Kidney epithelial cell (primary cell): Measurements from ENCODE around the gene CCDC154. TPM values are rescaled to one million over a fixed set of nuclear protein-coding genes. Genes with fewer than 3 reads are reported as not detected.

Source experiments
- DNase-seq: peaks from one replicate; pipeline ENCODE4 v3.0.0-alpha.2; 2010; ENCODE audit warnings: low read depth
- H3K27me3 ChIP-seq: 2 replicates; pipeline ENCODE4 v1.6.0; 2011; ENCODE audit warnings: low read length; ENCODE audit not compliant: control insufficient read depth, insufficient read depth
- H3K36me3 ChIP-seq: 2 replicates; pipeline ENCODE4 v1.5.1; 2011; ENCODE audit warnings: low read length; ENCODE audit not compliant: control insufficient read depth, insufficient read depth
- H3K4me3 ChIP-seq: 2 replicates; pipeline ENCODE4 v1.5.1; 2011; ENCODE audit warnings: low read depth, mild to moderate bottlenecking, control low read depth, low read length
- total RNA-seq: library from RNA; depleted of rRNA; stranded (reverse); fragments of >200 nt; gene quantifications from 2 replicates; pipeline ENCODE4 v1.2.3, GENCODE V29; 2015
- TF ChIP-seq, protein P1 (sequence below): IDR thresholded peaks from 2 replicates; pipeline ENCODE4 v1.5.1; 2011; ENCODE audit warnings: mild to moderate bottlenecking, moderate library complexity, low read length, control low read depth, inconsistent platforms; ENCODE audit not compliant: insufficient read depth, poor library complexity, severe bottlenecking

The CCDC154 gene
- total RNA-seq, 1 donor from 2014 or later: 0.08 TPM

DNA sequence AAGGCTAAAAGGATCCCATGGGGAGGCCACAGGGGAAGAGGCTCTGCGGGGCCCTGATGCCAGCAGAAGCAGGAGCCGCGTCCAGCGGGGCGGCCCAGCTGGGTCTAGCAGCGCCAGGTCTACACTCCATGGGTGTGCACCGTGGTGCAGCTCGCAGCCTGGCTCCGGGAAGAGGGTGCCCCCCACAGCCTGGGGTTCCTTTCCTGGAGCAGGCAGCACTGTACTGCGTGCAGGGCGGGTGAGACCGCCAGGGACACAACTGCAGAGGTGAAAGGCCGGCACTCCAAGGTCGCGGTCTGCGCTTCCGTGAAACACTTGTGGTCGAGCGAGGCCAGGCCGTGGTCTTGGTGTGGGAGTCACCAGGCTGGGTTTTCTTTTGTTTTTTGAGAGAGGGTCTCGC lies 6.5 kb upstream of the CCDC154 start:
- TF ChIP-seq, protein P1, sequence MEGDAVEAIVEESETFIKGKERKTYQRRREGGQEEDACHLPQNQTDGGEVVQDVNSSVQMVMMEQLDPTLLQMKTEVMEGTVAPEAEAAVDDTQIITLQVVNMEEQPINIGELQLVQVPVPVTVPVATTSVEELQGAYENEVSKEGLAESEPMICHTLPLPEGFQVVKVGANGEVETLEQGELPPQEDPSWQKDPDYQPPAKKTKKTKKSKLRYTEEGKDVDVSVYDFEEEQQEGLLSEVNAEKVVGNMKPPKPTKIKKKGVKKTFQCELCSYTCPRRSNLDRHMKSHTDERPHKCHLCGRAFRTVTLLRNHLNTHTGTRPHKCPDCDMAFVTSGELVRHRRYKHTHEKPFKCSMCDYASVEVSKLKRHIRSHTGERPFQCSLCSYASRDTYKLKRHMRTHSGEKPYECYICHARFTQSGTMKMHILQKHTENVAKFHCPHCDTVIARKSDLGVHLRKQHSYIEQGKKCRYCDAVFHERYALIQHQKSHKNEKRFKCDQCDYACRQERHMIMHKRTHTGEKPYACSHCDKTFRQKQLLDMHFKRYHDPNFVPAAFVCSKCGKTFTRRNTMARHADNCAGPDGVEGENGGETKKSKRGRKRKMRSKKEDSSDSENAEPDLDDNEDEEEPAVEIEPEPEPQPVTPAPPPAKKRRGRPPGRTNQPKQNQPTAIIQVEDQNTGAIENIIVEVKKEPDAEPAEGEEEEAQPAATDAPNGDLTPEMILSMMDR: no peak
- no peak overlapping the region for H3K4me3 ChIP-seq
- DNase-seq: no peak
- no peaks in the 10 kb centered on the region for H3K27me3 ChIP-seq
- peaks cover 1% of the 10 kb centered on the region for H3K36me3 ChIP-seq

DNA sequence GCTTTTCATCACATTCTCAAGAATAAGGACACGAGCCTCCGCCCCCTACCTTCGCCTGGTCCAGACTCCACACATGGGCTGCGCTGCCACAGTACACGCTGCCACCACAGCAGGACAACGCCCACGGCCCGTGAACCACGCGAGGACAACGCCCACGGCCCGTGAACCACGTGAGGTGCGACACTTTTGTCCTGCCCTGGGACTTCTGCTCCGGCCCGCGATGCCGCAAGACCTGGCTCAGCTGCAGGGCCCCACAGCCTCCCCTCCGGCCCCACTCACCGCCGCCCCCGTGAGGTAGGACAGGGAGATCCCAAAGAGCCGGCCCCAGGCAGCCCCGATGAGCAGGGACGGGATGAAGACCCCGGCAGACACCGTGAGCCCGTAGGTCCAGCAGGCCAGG lies 5.9 kb upstream of the CCDC154 start:
- peaks cover 1% of the 10 kb centered on the region for H3K36me3 ChIP-seq

GRCh38 chr16:1449201-1449788 lies 4.9 kb upstream of the CCDC154 start:
- H3K27me3 ChIP-seq: no peaks in the 10 kb centered on the region
- DNase-seq: no peak
- TF ChIP-seq, protein P1: no peak
- no peak overlapping the region for H3K4me3 ChIP-seq
- H3K36me3 ChIP-seq: peaks cover 1% of the 10 kb centered on the region

More for the DNA sequence above, 5.9 kb upstream of the CCDC154 start:
- TF ChIP-seq, protein P1: no peak
- no peak for DNase-seq
- no peaks in the 10 kb centered on the region for H3K27me3 ChIP-seq
- no peak overlapping the region for H3K4me3 ChIP-seq

DNA sequence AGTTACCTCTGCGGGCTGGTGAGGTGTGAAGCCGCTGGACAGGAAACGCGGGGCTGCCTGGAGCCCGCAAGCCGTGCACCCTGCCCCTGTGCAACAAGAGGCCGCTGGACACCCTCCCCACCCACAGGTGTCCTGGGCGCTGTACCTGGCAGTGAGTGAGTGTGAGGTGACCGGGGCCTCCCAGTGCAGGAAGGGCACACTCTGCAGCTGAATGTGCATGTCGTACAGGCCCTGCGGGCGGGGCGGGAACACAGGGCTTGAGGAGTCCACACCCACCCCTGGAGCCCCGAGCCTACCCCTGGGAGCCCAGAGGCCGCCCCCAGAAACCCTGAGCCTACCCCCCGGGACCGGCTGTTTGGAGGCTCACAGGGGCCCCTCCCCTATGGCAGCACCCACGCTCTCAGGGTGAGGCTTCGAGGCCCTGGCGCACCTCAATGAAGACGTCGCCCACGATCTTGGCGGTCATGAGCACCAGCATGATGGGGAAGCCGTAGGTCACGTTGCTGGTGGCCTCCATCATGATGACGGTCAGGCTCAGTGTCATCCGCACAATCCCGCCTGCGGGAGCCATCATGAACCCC lies 4.3 kb upstream of the CCDC154 start:
- peaks cover 1% of the 10 kb centered on the region for H3K36me3 ChIP-seq
- no peaks in the 10 kb centered on the region for H3K27me3 ChIP-seq
- H3K4me3 ChIP-seq: no peak overlapping the region
- no peak for DNase-seq
- TF ChIP-seq, protein P1: no peak

GRCh38 chr16:1447965-1448364 lies 3.6 kb upstream of the CCDC154 start:
- TF ChIP-seq, protein P1: no peak
- H3K36me3 ChIP-seq: peaks cover 1% of the 10 kb centered on the region

More at GRCh38 chr16:1447965-1448364, 3.6 kb upstream of the CCDC154 start:
- DNase-seq: no peak
- H3K4me3 ChIP-seq: no peak overlapping the region
- H3K27me3 ChIP-seq: no peaks in the 10 kb centered on the region
